ENCODE results near the gene THRAP3. TPM values are rescaled to one million over a fixed set of nuclear protein-coding genes. Genes with fewer than 3 reads are reported as not detected.

THRAP3 gene
- polyA plus RNA-seq, 1 of the 3 experiments (the other 2 are of a cell fraction) = 33.7 TPM

GRCh38 chr1:36284061-36284460 lies 59.8 kb downstream of the THRAP3 start:
- Histone ChIP-seq H3K27me3 (ENCODE audit: insufficient read depth) (no peaks in the 10 kb centered on the region), H3K9ac (no peak overlapping the region), H4K20me1 (ENCODE audit: insufficient read depth) (peaks cover 60% of the 10 kb centered on the region), H3K4me2 (peak overlapping the region; percentile 3; the same call in 1 of the 2 replicates), H3K4me3 (ENCODE audit: low read depth in 2 of 2, low read length in 1 of 2) (no peak overlapping the region), H2AFZ (ENCODE audit: low read depth) (no peak overlapping the region), H3K36me3 (replicated peaks in 1 of 2; ENCODE audit: control insufficient read depth in 1 of 2, insufficient read depth in 2 of 2, low read length in 1 of 2) (peaks cover 50 to 54% of the 10 kb centered on the region in 2 experiments), H3F3A (replicated peaks; ENCODE audit: insufficient read depth) (peaks cover 41% of the 10 kb centered on the region), H3K9me2 (no peaks in the 10 kb centered on the region), H3K27ac (ENCODE audit: low read depth in 2 of 2, low read length in 1 of 2) (peak overlapping the region; percentile 65 to 83), H3K79me2 (ENCODE audit: insufficient read depth) (peaks cover 81% of the 10 kb centered on the region), H3K9me3 (no peaks in the 10 kb centered on the region), H3K4me1 (ENCODE audit: control insufficient read depth in 1 of 2, insufficient read depth in 2 of 2, low read depth in 1 of 2, low read length in 1 of 2) (peaks cover 0 to 29% of the 10 kb centered on the region in 2 experiments; a peak in 3 of 4 replicates)
- TF ChIP-seq CHD2 (IDR thresholded peaks at IDR 0.05; ENCODE audit: low read length, partially characterized antibody) (no peak), PBX3 (IDR thresholded peaks at IDR 0.05) (peak; percentile 36)
- WGBS (ENCODE audit: low lambda C conversion rate) = 40% methylated on average over 1 of the region's 1 CpG
- CTCF ChIA-PET = interaction anchor here (1.0 to 10.3 kb wide), 6 partner anchors 58 to 133 kb away, joined by 3 to 103 read pairs (median 4); partner anchors contain the start of gene TRAPPC3
- POLR2A ChIA-PET = no interaction called here
- no peak for DNase-seq

GRCh38 chr1:36284517-36284916 lies 60.3 kb downstream of the THRAP3 start:
- Histone ChIP-seq H3K9me3 (no peaks in the 10 kb centered on the region), H3K36me3 (replicated peaks in 1 of 2; ENCODE audit: control insufficient read depth in 1 of 2, insufficient read depth in 2 of 2, low read length in 1 of 2) (peaks cover 55 to 59% of the 10 kb centered on the region in 2 experiments), H3K4me3 (ENCODE audit: low read depth in 2 of 2, low read length in 1 of 2) (no peak overlapping the region), H3K27ac (ENCODE audit: low read depth in 2 of 2, low read length in 1 of 2) (peak overlapping the region; percentile 65 to 83), H3K4me1 (ENCODE audit: control insufficient read depth in 1 of 2, insufficient read depth in 2 of 2, low read depth in 1 of 2, low read length in 1 of 2) (peaks cover 0 to 29% of the 10 kb centered on the region in 2 experiments; a peak in 3 of 4 replicates), H4K20me1 (ENCODE audit: insufficient read depth) (peaks cover 55% of the 10 kb centered on the region), H3K9ac (no peak overlapping the region), H3K79me2 (ENCODE audit: insufficient read depth) (peaks cover 80% of the 10 kb centered on the region), H3K9me2 (no peaks in the 10 kb centered on the region), H3K27me3 (ENCODE audit: insufficient read depth) (no peaks in the 10 kb centered on the region), H3K4me2 (peak overlapping the region; percentile 3; the same call in 1 of the 2 replicates), H3F3A (replicated peaks; ENCODE audit: insufficient read depth) (peaks cover 37% of the 10 kb centered on the region), H2AFZ (ENCODE audit: low read depth) (no peak overlapping the region)
- DNase-seq = peak; percentile 68
- WGBS (ENCODE audit: low lambda C conversion rate) = 27% methylated on average over 1 of the region's 1 CpG
- POLR2A ChIA-PET = no interaction called here
- TF ChIP-seq IRF3 (IDR thresholded peaks at IDR 0.05; ENCODE audit: low read depth, low read length) (no peak), EP300 (IDR thresholded peaks at IDR 0.05; ENCODE audit: borderline replicate concordance in 1 of 2, low read depth in 1 of 2, low read length in 1 of 2) (0 out of 4 replicates have a peak, but pooled peaks of 1 of the 2 experiments have one; percentile 17), RCOR1 (IDR thresholded peaks at IDR 0.05; ENCODE audit: low read length) (peak; percentile 67; the same call in 1 of the 2 replicates)
- CTCF ChIA-PET = interaction anchor here (0.5 to 10.3 kb wide), 21 partner anchors 10 to 187 kb away, joined by 3 to 103 read pairs (median 6); partner anchors contain the start of genes EVA1B, MAP7D1, SH3D21 and TRAPPC3
